K562 (cell line): ENCODE data around the gene TMEM200B. TPM values are rescaled to one million over a fixed set of nuclear protein-coding genes. Genes with fewer than 3 reads are reported as not detected.

ENCODE experiments used
- CREM ChIP-seq: IDR thresholded peaks from 2 replicates; pipeline ENCODE4 v1.6.1; 2014; ENCODE audit warnings: antibody characterized with exemption, low read depth
- FOXA3 ChIP-seq, 2 experiments: fragments of 450-650 bp in 1 of 2; sonication (generic) in 1 of 2; formaldehyde crosslinking; IDR thresholded peaks in 1 of 2; conservative IDR thresholded peaks in 1 of 2; 2 replicates each; pipeline versions ENCODE4 v1.4.0 to v1.8.0; 2020 to 2022; ENCODE audit warnings: mild to moderate bottlenecking in 2 of 2, missing genetic modification reagents in 1 of 2
- HDAC3 ChIP-seq: fragments of 450-650 bp; IDR thresholded peaks from 2 replicates; pipeline ENCODE4 v1.6.1; 2018; ENCODE audit warnings: borderline replicate concordance, mild to moderate bottlenecking, moderate library complexity; ENCODE audit not compliant: partially characterized antibody
- KLF16 ChIP-seq: IDR thresholded peaks from 2 replicates; pipeline ENCODE4 v1.6.1; 2016; ENCODE audit warnings: antibody characterized with exemption
- MEF2A ChIP-seq: IDR thresholded peaks from 2 replicates; pipeline ENCODE4 v1.6.1; 2011; ENCODE audit warnings: low read depth, mild to moderate bottlenecking, low read length, moderate library complexity; ENCODE audit not compliant: control insufficient read depth
- NR2C1 ChIP-seq, 2 experiments: fragments of 450-650 bp; IDR thresholded peaks; 2 replicates each; pipeline ENCODE4 v1.6.1; 2017; ENCODE audit warnings: mild to moderate bottlenecking in 2 of 2, antibody characterized with exemption in 1 of 2, inconsistent platforms in 1 of 2, missing compliant biosample characterization in 1 of 2, missing genetic modification characterization in 1 of 2
- PHB2 ChIP-seq: fragments of 450-650 bp; IDR thresholded peaks from 2 replicates; pipeline ENCODE4 v1.6.1; 2017; ENCODE audit warnings: low read depth
- PTBP1 ChIP-seq: fragments of 200-400 bp; formaldehyde crosslinking; IDR thresholded peaks from 2 replicates; pipeline ENCODE4 v1.6.1; 2017; ENCODE audit warnings: low read depth, low read length
- PTRF ChIP-seq: fragments of 450-650 bp; IDR thresholded peaks from 2 replicates; pipeline ENCODE4 v1.6.1; 2016; ENCODE audit warnings: mild to moderate bottlenecking, missing genetic modification characterization, missing compliant biosample characterization
- SOX6 ChIP-seq: fragments of 450-650 bp; IDR thresholded peaks from 2 replicates; pipeline ENCODE4 v1.6.1; 2014; ENCODE audit warnings: mild to moderate bottlenecking
- ZNF408 ChIP-seq: fragments of 250-450 bp; sonication (Bioruptor Pico); IDR thresholded peaks from 2 replicates; pipeline ENCODE4 v1.4.0; 2020; ENCODE audit warnings: low read depth, mild to moderate bottlenecking, moderate library complexity
- polyA plus RNA-seq, 8 experiments: library from polyadenylated mRNA; depleted of rRNA in 4 of 8; stranded (reverse) in 5 of 8; unstranded in 3 of 8; fragments of >200 nt; fragmentation: Nextera tagmentation in 2 of 8; fragmentation: Illumina TruSeq in 1 of 8; extraction: Ambion mirVana in 2 of 8; extraction: Trizol in 1 of 8; gene quantifications; 2 replicates each; pipeline versions ENCODE4 v1.2.1 to v1.2.3, GENCODE V29; 2011 to 2014; ENCODE audit warnings: inconsistent platforms in 1 of 8, missing spikeins in 1 of 8
- total RNA-seq, 7 experiments: library from RNA; depleted of rRNA in 6 of 7; stranded (reverse); fragments of >200 nt in 6 of 7; fragmentation: Illumina TruSeq in 2 of 7; extraction: Trizol in 2 of 7; gene quantifications; 2 replicates each; pipeline versions ENCODE4 v1.2.1 to v1.2.3, GENCODE V29; 2011 to 2021; ENCODE audit warnings: low replicate concordance in 1 of 7
- TF ChIP-seq, protein P1 (sequence below): fragments of 250-450 bp; sonication (Bioruptor Pico); IDR thresholded peaks from 2 replicates; pipeline ENCODE4 v1.4.0; 2020
- TF ChIP-seq, protein P2 (sequence below): fragments of 450-650 bp; IDR thresholded peaks from 2 replicates; pipeline ENCODE4 v1.6.1; 2014; ENCODE audit warnings: low read depth, mild to moderate bottlenecking, moderate library complexity, borderline replicate concordance
- TF ChIP-seq, protein P3 (sequence below): sonication (generic); formaldehyde crosslinking; IDR thresholded peaks from 2 replicates; pipeline ENCODE4 v1.5.0; 2020; ENCODE audit warnings: missing genetic modification reagents
- TF ChIP-seq, protein P4 (sequence below): fragments of 450-650 bp; IDR thresholded peaks from 2 replicates; pipeline ENCODE4 v1.6.1; 2016; ENCODE audit warnings: low read depth

The TMEM200B gene
- total and polyA plus RNA-seq, 9 of the 15 experiments (the other 6 are each of a cell fraction or from before 2014, with no cell fraction given): 0.04 to 0.35 (median 0.10) TPM; not detected in 1

DNA sequence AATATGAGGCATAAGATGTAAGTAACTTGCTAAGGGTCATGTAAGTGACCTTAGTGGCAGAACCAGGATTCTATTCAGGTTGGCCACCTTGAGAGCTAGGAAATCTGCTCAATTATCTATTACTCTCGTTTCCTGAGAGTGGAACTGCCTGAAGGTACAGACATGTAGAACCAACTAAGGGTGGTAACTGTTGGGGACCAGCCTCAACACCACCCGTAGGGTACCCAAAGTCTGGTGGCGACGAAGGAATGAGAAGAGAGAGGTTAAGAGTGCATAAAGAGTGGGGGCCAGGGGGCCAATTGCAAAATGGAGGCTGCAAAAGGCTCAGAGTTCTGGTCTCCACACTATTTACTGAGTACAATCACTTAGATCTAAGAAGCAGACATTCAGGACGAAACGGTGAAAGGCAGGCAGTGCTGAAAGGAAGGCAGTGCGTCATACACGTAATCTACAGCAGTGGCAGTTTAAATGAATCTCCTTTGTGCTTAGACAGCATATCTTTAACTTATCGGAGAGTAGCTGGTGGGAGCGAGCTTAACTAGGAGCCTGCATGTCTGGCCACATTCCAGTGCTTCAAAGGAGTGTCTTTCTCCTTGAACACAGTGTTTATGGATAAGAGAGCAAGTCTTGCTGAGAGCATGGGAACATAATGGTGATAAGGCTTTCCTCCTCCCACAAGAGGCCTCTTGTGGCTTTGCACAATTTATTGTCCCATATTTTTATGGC, 33.0 kb upstream of the TMEM200B start (continued):
- TF ChIP-seq, protein P1, sequence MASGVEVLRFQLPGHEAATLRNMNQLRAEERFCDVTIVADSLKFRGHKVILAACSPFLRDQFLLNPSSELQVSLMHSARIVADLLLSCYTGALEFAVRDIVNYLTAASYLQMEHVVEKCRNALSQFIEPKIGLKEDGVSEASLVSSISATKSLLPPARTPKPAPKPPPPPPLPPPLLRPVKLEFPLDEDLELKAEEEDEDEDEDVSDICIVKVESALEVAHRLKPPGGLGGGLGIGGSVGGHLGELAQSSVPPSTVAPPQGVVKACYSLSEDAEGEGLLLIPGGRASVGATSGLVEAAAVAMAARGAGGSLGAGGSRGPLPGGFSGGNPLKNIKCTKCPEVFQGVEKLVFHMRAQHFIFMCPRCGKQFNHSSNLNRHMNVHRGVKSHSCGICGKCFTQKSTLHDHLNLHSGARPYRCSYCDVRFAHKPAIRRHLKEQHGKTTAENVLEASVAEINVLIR: peak; percentile 75
- TF ChIP-seq MEF2A (peak; percentile 26; the same call in 1 of the 2 replicates), PHB2 (peak; percentile 86), PTRF (tag) (0 out of 2 replicates have a peak, but pooled peaks have one; percentile 10), PTBP1 (no peak), HDAC3 (peak; percentile 94), SOX6 (peak; percentile 98), KLF16 (peak; percentile 88), FOXA3 (CRISPR knock-in tag; conservative IDR thresholded peaks at IDR 0.05 in 1 of 2, IDR thresholded peaks at IDR 0.05 in 1 of 2) (peak; percentile 80 to 88), ZNF408 (CRISPR knock-in tag) (no peak), NR2C1 (IDR thresholded peaks at IDR 0.05) (peak; percentile 41; the same call in 1 of the 2 replicates), NR2C1 (tag; IDR thresholded peaks at IDR 0.05) (peak; percentile 28), CREM (peak; percentile 96)
- TF ChIP-seq, protein P2, sequence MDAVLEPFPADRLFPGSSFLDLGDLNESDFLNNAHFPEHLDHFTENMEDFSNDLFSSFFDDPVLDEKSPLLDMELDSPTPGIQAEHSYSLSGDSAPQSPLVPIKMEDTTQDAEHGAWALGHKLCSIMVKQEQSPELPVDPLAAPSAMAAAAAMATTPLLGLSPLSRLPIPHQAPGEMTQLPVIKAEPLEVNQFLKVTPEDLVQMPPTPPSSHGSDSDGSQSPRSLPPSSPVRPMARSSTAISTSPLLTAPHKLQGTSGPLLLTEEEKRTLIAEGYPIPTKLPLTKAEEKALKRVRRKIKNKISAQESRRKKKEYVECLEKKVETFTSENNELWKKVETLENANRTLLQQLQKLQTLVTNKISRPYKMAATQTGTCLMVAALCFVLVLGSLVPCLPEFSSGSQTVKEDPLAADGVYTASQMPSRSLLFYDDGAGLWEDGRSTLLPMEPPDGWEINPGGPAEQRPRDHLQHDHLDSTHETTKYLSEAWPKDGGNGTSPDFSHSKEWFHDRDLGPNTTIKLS: peak; percentile 76; the same call in 1 of the 2 replicates
- TF ChIP-seq, protein P3, sequence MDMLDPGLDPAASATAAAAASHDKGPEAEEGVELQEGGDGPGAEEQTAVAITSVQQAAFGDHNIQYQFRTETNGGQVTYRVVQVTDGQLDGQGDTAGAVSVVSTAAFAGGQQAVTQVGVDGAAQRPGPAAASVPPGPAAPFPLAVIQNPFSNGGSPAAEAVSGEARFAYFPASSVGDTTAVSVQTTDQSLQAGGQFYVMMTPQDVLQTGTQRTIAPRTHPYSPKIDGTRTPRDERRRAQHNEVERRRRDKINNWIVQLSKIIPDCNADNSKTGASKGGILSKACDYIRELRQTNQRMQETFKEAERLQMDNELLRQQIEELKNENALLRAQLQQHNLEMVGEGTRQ: no peak
- TF ChIP-seq, protein P4, sequence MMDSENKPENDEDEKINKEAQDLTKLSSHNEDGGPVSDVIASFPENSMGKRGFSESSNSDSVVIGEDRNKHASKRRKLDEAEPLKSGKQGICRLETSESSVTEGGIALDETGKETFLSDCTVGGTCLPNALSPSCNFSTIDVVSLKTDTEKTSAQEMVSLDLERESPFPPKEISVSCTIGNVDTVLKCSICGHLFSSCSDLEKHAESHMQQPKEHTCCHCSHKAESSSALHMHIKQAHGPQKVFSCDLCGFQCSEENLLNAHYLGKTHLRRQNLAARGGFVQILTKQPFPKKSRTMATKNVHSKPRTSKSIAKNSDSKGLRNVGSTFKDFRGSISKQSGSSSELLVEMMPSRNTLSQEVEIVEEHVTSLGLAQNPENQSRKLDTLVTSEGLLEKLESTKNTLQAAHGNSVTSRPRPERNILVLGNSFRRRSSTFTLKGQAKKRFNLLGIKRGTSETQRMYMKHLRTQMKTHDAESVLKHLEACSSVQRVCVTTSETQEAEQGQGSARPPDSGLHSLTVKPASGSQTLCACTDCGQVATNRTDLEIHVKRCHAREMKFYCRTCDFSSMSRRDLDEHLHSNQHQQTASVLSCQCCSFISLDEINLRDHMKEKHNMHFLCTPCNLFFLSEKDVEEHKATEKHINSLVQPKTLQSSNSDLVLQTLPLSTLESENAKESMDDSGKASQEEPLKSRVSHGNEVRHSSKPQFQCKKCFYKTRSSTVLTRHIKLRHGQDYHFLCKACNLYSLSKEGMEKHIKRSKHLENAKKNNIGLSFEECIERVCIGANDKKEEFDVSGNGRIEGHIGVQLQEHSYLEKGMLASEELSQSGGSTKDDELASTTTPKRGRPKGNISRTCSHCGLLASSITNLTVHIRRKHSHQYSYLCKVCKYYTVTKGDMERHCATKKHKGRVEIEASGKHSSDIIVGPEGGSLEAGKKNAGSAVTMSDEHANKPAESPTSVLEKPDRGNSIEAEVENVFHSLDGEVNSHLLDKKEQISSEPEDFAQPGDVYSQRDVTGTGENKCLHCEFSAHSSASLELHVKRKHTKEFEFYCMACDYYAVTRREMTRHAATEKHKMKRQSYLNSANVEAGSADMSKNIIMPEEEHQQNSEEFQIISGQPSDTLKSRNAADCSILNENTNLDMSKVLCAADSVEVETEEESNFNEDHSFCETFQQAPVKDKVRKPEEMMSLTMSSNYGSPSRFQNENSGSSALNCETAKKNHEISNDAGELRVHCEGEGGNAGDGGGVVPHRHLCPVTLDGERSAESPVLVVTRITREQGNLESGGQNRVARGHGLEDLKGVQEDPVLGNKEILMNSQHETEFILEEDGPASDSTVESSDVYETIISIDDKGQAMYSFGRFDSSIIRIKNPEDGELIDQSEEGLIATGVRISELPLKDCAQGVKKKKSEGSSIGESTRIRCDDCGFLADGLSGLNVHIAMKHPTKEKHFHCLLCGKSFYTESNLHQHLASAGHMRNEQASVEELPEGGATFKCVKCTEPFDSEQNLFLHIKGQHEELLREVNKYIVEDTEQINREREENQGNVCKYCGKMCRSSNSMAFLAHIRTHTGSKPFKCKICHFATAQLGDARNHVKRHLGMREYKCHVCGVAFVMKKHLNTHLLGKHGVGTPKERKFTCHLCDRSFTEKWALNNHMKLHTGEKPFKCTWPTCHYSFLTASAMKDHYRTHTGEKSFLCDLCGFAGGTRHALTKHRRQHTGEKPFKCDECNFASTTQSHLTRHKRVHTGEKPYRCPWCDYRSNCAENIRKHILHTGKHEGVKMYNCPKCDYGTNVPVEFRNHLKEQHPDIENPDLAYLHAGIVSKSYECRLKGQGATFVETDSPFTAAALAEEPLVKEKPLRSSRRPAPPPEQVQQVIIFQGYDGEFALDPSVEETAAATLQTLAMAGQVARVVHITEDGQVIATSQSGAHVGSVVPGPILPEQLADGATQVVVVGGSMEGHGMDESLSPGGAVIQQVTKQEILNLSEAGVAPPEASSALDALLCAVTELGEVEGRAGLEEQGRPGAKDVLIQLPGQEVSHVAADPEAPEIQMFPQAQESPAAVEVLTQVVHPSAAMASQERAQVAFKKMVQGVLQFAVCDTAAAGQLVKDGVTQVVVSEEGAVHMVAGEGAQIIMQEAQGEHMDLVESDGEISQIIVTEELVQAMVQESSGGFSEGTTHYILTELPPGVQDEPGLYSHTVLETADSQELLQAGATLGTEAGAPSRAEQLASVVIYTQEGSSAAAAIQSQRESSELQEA: no peak
